ENCODE data around the gene DLG5.

Gene DLG5

GRCh38 chr10:77846718-77847311, 79.7 kb downstream of the DLG5 start:
- DNase-seq (ENCODE audit: low read depth, low spot score) = peak; percentile 56
- peaks cover 49% of the 10 kb centered on the region for H3K36me3 ChIP-seq (ENCODE audit: insufficient read depth, insufficient read length, low read length)

GRCh38 chr10:77845451-77845850, 81.1 kb downstream of the DLG5 start:
- TF ChIP-seq ZNF274 (IDR thresholded peaks at IDR 0.05; ENCODE audit: low read depth, low read length) (no peak), SUZ12 (IDR thresholded peaks at IDR 0.05; ENCODE audit: extremely low read depth, insufficient read depth, insufficient read length) (no peak), YY1 (IDR thresholded peaks at IDR 0.05; ENCODE audit: insufficient read depth, insufficient read length) (no peak)
- Histone ChIP-seq H3K4me1 (ENCODE audit: insufficient read depth, insufficient read length) (peaks cover 8% of the 10 kb centered on the region), H3K4me3 (ENCODE audit: insufficient read length, low read depth) (no peak overlapping the region), H3K36me3 (ENCODE audit: insufficient read depth, insufficient read length, low read length) (peaks cover 54% of the 10 kb centered on the region), H3K9ac (ENCODE audit: insufficient read length, low read depth) (no peak overlapping the region), H3K27me3 (ENCODE audit: insufficient read depth, insufficient read length) (no peaks in the 10 kb centered on the region), H3K9me3 (ENCODE audit: insufficient read depth, low read length) (no peaks in the 10 kb centered on the region)
- DNase-seq (ENCODE audit: low read depth, low spot score) = no peak

More at GRCh38 chr10:77846718-77847311, 79.7 kb downstream of the DLG5 start:
- Histone ChIP-seq H3K4me1 (ENCODE audit: insufficient read depth, insufficient read length) (peaks cover 6% of the 10 kb centered on the region), H3K4me3 (ENCODE audit: insufficient read length, low read depth) (no peak overlapping the region), H3K9me3 (ENCODE audit: insufficient read depth, low read length) (no peaks in the 10 kb centered on the region), H3K9ac (ENCODE audit: insufficient read length, low read depth) (no peak overlapping the region), H3K27me3 (ENCODE audit: insufficient read depth, insufficient read length) (no peaks in the 10 kb centered on the region)
- no peak for TF ChIP-seq YY1 (IDR thresholded peaks at IDR 0.05; ENCODE audit: insufficient read depth, insufficient read length)

DNA sequence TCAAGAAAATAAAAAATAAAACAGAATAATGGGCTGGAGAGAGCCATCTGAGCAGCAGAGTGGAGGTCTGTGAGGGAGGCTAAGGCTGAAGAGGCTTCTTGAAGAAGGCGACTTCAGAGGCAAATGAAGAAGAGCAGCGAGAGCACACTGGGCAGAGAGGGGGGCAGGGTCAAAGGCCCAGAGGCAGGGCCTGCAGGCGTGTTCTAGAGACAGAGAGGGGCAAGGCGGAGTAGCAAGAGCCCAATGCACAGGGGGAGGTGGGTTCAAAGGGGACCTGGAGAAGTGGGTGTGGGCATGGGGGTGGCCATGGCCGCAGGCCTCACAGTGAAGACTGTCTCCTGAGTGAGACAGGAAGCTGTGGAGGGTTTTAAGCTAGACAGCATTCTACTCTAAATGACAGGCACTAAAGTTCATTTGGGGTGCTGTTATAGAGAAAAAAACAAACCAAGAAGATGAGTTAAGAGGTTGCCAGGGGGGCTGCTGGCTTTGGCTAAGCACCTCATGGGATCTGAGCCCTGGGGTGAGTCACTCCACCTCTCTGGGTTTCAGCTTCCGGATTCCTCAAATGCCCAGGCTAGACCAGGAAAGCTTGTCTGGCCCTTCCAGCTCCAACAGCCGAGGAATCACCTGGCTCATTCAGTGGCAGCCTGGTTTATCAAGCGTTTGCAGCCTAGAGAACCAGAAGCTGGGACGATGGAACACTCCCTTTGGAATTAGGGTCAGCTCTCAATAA, 81.7 kb downstream of the DLG5 start:
- no peaks in the 10 kb centered on the region for H3K27me3 ChIP-seq (ENCODE audit: insufficient read depth, insufficient read length)
- no peak overlapping the region for H3K4me3 ChIP-seq (ENCODE audit: insufficient read length, low read depth)
- peaks cover 53% of the 10 kb centered on the region for H3K36me3 ChIP-seq (ENCODE audit: insufficient read depth, insufficient read length, low read length)
- H3K4me1 ChIP-seq (ENCODE audit: insufficient read depth, insufficient read length) = peaks cover 6% of the 10 kb centered on the region
- TF ChIP-seq YY1 (IDR thresholded peaks at IDR 0.05; ENCODE audit: insufficient read depth, insufficient read length) (no peak), ZNF274 (IDR thresholded peaks at IDR 0.05; ENCODE audit: low read depth, low read length) (no peak), SUZ12 (IDR thresholded peaks at IDR 0.05; ENCODE audit: extremely low read depth, insufficient read depth, insufficient read length) (no peak)
- no peak for DNase-seq (ENCODE audit: low read depth, low spot score)
- H3K9ac ChIP-seq (ENCODE audit: insufficient read length, low read depth) = no peak overlapping the region
- no peaks in the 10 kb centered on the region for H3K9me3 ChIP-seq (ENCODE audit: insufficient read depth, low read length)

- H3K9ac ChIP-seq (ENCODE audit: insufficient read length, low read depth) = no peak overlapping the region
- H3K4me1 ChIP-seq (ENCODE audit: insufficient read depth, insufficient read length) = peaks cover 6% of the 10 kb centered on the region
- H3K36me3 ChIP-seq (ENCODE audit: insufficient read depth, insufficient read length, low read length) = peaks cover 55% of the 10 kb centered on the region
Measured at GRCh38 chr10:77844177-77844576, 82.4 kb downstream of the DLG5 start.

GRCh38 chr10:77843264-77843663, 83.3 kb downstream of the DLG5 start:
- Histone ChIP-seq H3K9me3 (ENCODE audit: insufficient read depth, low read length) (no peaks in the 10 kb centered on the region), H3K27me3 (ENCODE audit: insufficient read depth, insufficient read length) (no peaks in the 10 kb centered on the region), H3K4me3 (ENCODE audit: insufficient read length, low read depth) (no peak overlapping the region), H3K4me1 (ENCODE audit: insufficient read depth, insufficient read length) (peaks cover 8% of the 10 kb centered on the region), H3K36me3 (ENCODE audit: insufficient read depth, insufficient read length, low read length) (peaks cover 57% of the 10 kb centered on the region), H3K9ac (ENCODE audit: insufficient read length, low read depth) (no peak overlapping the region)
- TF ChIP-seq ZNF274 (IDR thresholded peaks at IDR 0.05; ENCODE audit: low read depth, low read length) (no peak), YY1 (IDR thresholded peaks at IDR 0.05; ENCODE audit: insufficient read depth, insufficient read length) (no peak), SUZ12 (IDR thresholded peaks at IDR 0.05; ENCODE audit: extremely low read depth, insufficient read depth, insufficient read length) (no peak)
- DNase-seq (ENCODE audit: low read depth, low spot score) = no peak

More at GRCh38 chr10:77844177-77844576, 82.4 kb downstream of the DLG5 start:
- Histone ChIP-seq H3K9me3 (ENCODE audit: insufficient read depth, low read length) (no peaks in the 10 kb centered on the region), H3K27me3 (ENCODE audit: insufficient read depth, insufficient read length) (no peaks in the 10 kb centered on the region), H3K4me3 (ENCODE audit: insufficient read length, low read depth) (no peak overlapping the region)
- no peak for TF ChIP-seq SUZ12 (IDR thresholded peaks at IDR 0.05; ENCODE audit: extremely low read depth, insufficient read depth, insufficient read length)
- no peak for TF ChIP-seq ZNF274 (IDR thresholded peaks at IDR 0.05; ENCODE audit: low read depth, low read length)
- no peak for TF ChIP-seq YY1 (IDR thresholded peaks at IDR 0.05; ENCODE audit: insufficient read depth, insufficient read length)
- DNase-seq (ENCODE audit: low read depth, low spot score) = no peak

DNA sequence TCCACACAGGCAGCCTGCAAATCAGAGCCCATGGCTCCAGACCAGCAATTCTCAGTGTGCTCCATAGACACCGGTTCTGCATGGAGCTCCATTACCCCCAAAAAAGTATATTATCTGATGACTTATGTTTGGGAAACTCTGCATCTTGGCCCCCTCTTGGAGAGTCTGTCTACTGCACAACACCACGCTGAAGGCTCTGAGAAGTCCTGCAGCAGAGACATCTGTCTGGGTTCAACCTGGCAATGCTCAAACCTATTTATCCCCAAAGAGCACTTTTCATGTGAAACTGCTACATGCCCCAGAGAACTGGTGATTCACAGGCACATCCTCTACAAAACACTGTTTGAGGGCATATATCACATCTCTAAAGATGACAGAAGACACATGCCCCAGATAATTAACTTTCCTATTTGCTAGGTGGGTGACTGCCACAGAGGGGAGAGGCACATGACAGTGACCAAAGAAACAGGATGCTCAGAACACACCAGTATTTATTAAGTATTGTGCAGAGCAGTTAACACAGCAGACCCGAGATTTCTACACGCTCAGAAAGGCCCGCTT, 83.8 kb downstream of the DLG5 start:
- no peak for DNase-seq (ENCODE audit: low read depth, low spot score)
- TF ChIP-seq SUZ12 (IDR thresholded peaks at IDR 0.05; ENCODE audit: extremely low read depth, insufficient read depth, insufficient read length) (no peak), YY1 (IDR thresholded peaks at IDR 0.05; ENCODE audit: insufficient read depth, insufficient read length) (no peak), ZNF274 (IDR thresholded peaks at IDR 0.05; ENCODE audit: low read depth, low read length) (no peak)
- Histone ChIP-seq H3K9ac (ENCODE audit: insufficient read length, low read depth) (no peak overlapping the region), H3K36me3 (ENCODE audit: insufficient read depth, insufficient read length, low read length) (peaks cover 55% of the 10 kb centered on the region), H3K4me3 (ENCODE audit: insufficient read length, low read depth) (no peak overlapping the region), H3K9me3 (ENCODE audit: insufficient read depth, low read length) (no peaks in the 10 kb centered on the region), H3K27me3 (ENCODE audit: insufficient read depth, insufficient read length) (no peaks in the 10 kb centered on the region), H3K4me1 (ENCODE audit: insufficient read depth, insufficient read length) (peaks cover 12% of the 10 kb centered on the region)

DNA sequence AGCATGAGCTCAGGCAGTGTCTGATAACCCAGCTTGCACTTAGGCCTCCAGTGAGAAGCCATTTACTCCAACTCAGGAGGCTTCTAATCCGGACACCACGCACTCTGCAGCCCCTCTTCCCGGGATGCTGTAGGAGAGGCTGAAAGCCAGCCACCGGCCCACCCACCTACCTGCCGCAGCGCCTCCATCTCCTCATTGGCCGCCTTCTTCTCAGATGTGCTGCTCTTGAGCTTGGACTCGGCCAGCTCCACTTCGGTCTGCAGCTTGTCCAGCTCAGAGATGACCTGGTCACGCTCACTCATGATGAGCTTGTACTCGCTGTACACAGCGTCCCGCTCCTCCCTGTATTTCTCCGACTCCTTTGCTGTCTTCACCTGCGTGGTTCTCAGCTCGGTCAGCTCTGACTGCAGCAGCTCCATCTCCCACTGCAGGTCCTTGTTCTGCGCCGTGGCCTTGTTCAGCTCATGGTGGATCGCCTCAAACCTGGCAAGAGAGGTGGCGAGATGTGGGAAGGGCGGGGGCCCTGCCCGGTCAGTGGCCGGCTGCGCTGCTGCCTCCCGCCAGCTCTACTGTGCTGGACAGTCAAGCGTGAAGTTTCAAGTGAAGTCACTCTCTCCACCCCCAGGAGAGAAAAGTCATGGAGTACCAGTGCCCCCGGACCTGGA, 84.7 kb downstream of the DLG5 start:
- Histone ChIP-seq H3K36me3 (ENCODE audit: insufficient read depth, insufficient read length, low read length) (peaks cover 47% of the 10 kb centered on the region), H3K27me3 (ENCODE audit: insufficient read depth, insufficient read length) (no peaks in the 10 kb centered on the region), H3K9ac (ENCODE audit: insufficient read length, low read depth) (no peak overlapping the region), H3K9me3 (ENCODE audit: insufficient read depth, low read length) (no peaks in the 10 kb centered on the region), H3K4me1 (ENCODE audit: insufficient read depth, insufficient read length) (peaks cover 10% of the 10 kb centered on the region), H3K4me3 (ENCODE audit: insufficient read length, low read depth) (no peak overlapping the region)
- TF ChIP-seq ZNF274 (IDR thresholded peaks at IDR 0.05; ENCODE audit: low read depth, low read length) = no peak
- no peak for TF ChIP-seq SUZ12 (IDR thresholded peaks at IDR 0.05; ENCODE audit: extremely low read depth, insufficient read depth, insufficient read length)
- TF ChIP-seq YY1 (IDR thresholded peaks at IDR 0.05; ENCODE audit: insufficient read depth, insufficient read length) = no peak
- no peak for DNase-seq (ENCODE audit: low read depth, low spot score)
